IMR-90 (cell line): ENCODE results near the gene PSG4. TPM values are rescaled to one million over a fixed set of nuclear protein-coding genes. Genes with fewer than 3 reads are reported as not detected.
"Not testable (repeated sequence)": the region's sequence is repeated elsewhere in the genome, so short reads cannot be mapped to it uniquely, and the experiment has no call there.

Source experiments
- ATAC-seq: fragments of 200-7000 bp; cut with Tn5 transposase; 2 replicates; pipeline ENCODE4 v1.9.1; 2020; ENCODE audit warnings: low read depth, mild to moderate bottlenecking, moderate library complexity
- BruUV-seq: library from RNA; stranded (reverse); fragments of 400-500 nt; replicated peaks from 2 replicates; lab custom pipeline; 2021; lab: Mats Ljungman, UMichigan
- CTCF ChIA-PET: fragments of 300-600 bp; formaldehyde crosslinking; extraction: SDS; loops from one replicate; lab custom pipeline; 2021; ENCODE audit warnings: antibody characterized with exemption; lab: Yijun Ruan, JAX
- POLR2A ChIA-PET: fragments of 300-600 bp; sonication (Branson Sonifier 250); formaldehyde crosslinking; loops from one replicate; lab custom pipeline; 2022; ENCODE audit warnings: antibody characterized with exemption; ENCODE audit not compliant: unreplicated experiment; lab: Charles Lee
- DNase-seq: peaks from one replicate; pipeline ENCODE4 v3.0.0; 2013
- H2AFZ ChIP-seq: replicated peaks from 2 replicates; pipeline ENCODE3; 2013; ENCODE audit warnings: low read length, mild to moderate bottlenecking; ENCODE audit not compliant: poor library complexity
- H2AK5ac ChIP-seq: 2 replicates; pipeline ENCODE4 v1.6.1; 2013; ENCODE audit warnings: low read depth, low read length, inconsistent platforms
- H2AK9ac ChIP-seq: replicated peaks from 2 replicates; pipeline ENCODE3; 2013; ENCODE audit warnings: mild to moderate bottlenecking, low read depth, low read length, moderate library complexity; ENCODE audit not compliant: poor library complexity
- H2BK120ac ChIP-seq: 2 replicates; pipeline ENCODE4 v1.6.1; 2013; ENCODE audit warnings: low read depth, low read length, inconsistent platforms
- H2BK15ac ChIP-seq: 3 replicates; pipeline ENCODE4 v1.6.1; 2013; ENCODE audit warnings: low read depth, low read length, inconsistent platforms
- H2BK20ac ChIP-seq: 2 replicates; pipeline ENCODE4 v1.6.1; 2013; ENCODE audit warnings: low read depth, mild to moderate bottlenecking, inconsistent platforms, low read length, moderate library complexity
- H2BK5ac ChIP-seq: 2 replicates; pipeline ENCODE4 v1.6.1; 2013; ENCODE audit warnings: mild to moderate bottlenecking, low read depth, low read length, inconsistent platforms; ENCODE audit not compliant: poor library complexity, severe bottlenecking
- H3K14ac ChIP-seq: replicated peaks from 2 replicates; pipeline ENCODE4 v1.6.1; 2013; ENCODE audit warnings: low read depth, low read length, inconsistent platforms
- H3K18ac ChIP-seq: 2 replicates; pipeline ENCODE4 v1.6.1; 2013; ENCODE audit warnings: low read depth, low read length, control low read depth
- H3K23ac ChIP-seq: 2 replicates; pipeline ENCODE4 v1.6.1; 2013; ENCODE audit warnings: low read depth, low read length, inconsistent platforms
- H3K27ac ChIP-seq: 2 replicates; pipeline ENCODE4 v1.5.1; 2013; ENCODE audit warnings: mild to moderate bottlenecking, control low read depth, low read length; ENCODE audit not compliant: insufficient read depth
- H3K27me3 ChIP-seq: 2 replicates; pipeline ENCODE4 v1.6.1; 2013; ENCODE audit warnings: low read length; ENCODE audit not compliant: control insufficient read depth, insufficient read depth
- H3K36me3 ChIP-seq: 2 replicates; pipeline ENCODE4 v1.6.1; 2013; ENCODE audit warnings: low read length, mixed read lengths; ENCODE audit not compliant: control insufficient read depth, insufficient read depth
- H3K4ac ChIP-seq: 2 replicates; pipeline ENCODE4 v1.6.1; 2013; ENCODE audit warnings: low read depth, low read length, inconsistent platforms
- H3K4me1 ChIP-seq: 2 replicates; pipeline ENCODE4 v1.6.1; 2013; ENCODE audit warnings: low read length, mixed read lengths; ENCODE audit not compliant: control insufficient read depth, insufficient read depth
- H3K4me2 ChIP-seq: 2 replicates; pipeline ENCODE4 v1.6.1; 2013; ENCODE audit warnings: low read depth, mild to moderate bottlenecking, control low read depth, low read length, moderate library complexity
- H3K4me3 ChIP-seq: 2 replicates; pipeline ENCODE4 v1.5.1; 2013; ENCODE audit warnings: low read depth, mild to moderate bottlenecking, control low read depth, low read length, moderate library complexity; ENCODE audit not compliant: insufficient read depth
- H3K56ac ChIP-seq: 2 replicates; pipeline ENCODE4 v1.6.1; 2013; ENCODE audit warnings: low read length, inconsistent platforms; ENCODE audit not compliant: insufficient read depth; ENCODE audit errors: extremely low read depth
- H3K79me1 ChIP-seq, 2 experiments: 2 replicates each; pipeline ENCODE4 v1.6.1; 2013; ENCODE audit warnings: low read length in 2 of 2, inconsistent platforms in 1 of 2, low read depth in 1 of 2
- H3K9ac ChIP-seq: 2 replicates; pipeline ENCODE4 v1.6.1; 2013; ENCODE audit warnings: low read depth, low read length, control low read depth
- H3K9me1 ChIP-seq: 2 replicates; pipeline ENCODE4 v1.6.1; 2013; ENCODE audit warnings: low read length, inconsistent platforms; ENCODE audit not compliant: insufficient read depth
- H3K9me3 ChIP-seq: 2 replicates; pipeline ENCODE4 v1.6.1; 2013; ENCODE audit warnings: low read length; ENCODE audit not compliant: control insufficient read depth, insufficient read depth
- H4K20me1 ChIP-seq: 2 replicates; pipeline ENCODE4 v1.6.1; 2013; ENCODE audit warnings: low read length, inconsistent platforms; ENCODE audit not compliant: insufficient read depth
- H4K5ac ChIP-seq: 2 replicates; pipeline ENCODE4 v1.6.1; 2013; ENCODE audit warnings: mild to moderate bottlenecking, low read depth, low read length, control low read depth
- H4K8ac ChIP-seq, 2 experiments: 2 replicates each; pipeline ENCODE4 v1.6.1; 2013; ENCODE audit warnings: low read depth in 2 of 2, low read length in 2 of 2, control low read depth in 1 of 2, inconsistent platforms in 1 of 2
- H4K91ac ChIP-seq: 2 replicates; pipeline ENCODE4 v1.6.1; 2013; ENCODE audit warnings: low read depth, low read length, inconsistent platforms; ENCODE audit not compliant: insufficient read depth
- WGBS, 2 experiments: methylation state at CpG; one replicate each; pipeline versions ENCODE4 v1.1.5 to v1.1.7; 2013; ENCODE audit warnings: missing lambda C conversion rate in 2 of 2; ENCODE audit not compliant: insufficient read length in 1 of 2; ENCODE audit errors: extremely low coverage in 2 of 2; 5-methylcytosine and 5-hydroxymethylcytosine counted together
- dilution Hi-C: fragments of 300-500 bp; cut with HindIII; formaldehyde crosslinking; loops from one replicate; pipeline ENCODE4 v1.14.3; 2018; ENCODE audit warnings: low sequenced_read_pairs; ENCODE audit not compliant: unreplicated experiment
- in situ Hi-C: fragments of 300-500 bp; cut with MboI; formaldehyde crosslinking; loops from 3 replicates; pipeline ENCODE4 v1.14.3; 2019; ENCODE audit warnings: low sequenced_read_pairs, inconsistent platforms, mixed read lengths
- intact Hi-C: fragments of 100-400 bp; cut with micrococcal nuclease; formaldehyde crosslinking; loops from 2 replicates; pipeline ENCODE4 v1.10.0; 2022
- polyA plus RNA-seq, 3 experiments: library from polyadenylated mRNA; depleted of rRNA; stranded (reverse); fragments of >200 nt; gene quantifications; 2 replicates each; pipeline ENCODE4 v1.2.3, GENCODE V29; 2012; ENCODE audit warnings: low replicate concordance in 1 of 3
- total RNA-seq: library from RNA; depleted of rRNA; stranded (reverse); fragments of >200 nt; gene quantifications from 2 replicates; pipeline ENCODE4 v1.2.3, GENCODE V29; 2012

PSG4 gene
- total and polyA plus RNA-seq, 2 of the 4 experiments (the other 2 are of a cell fraction): 106 to 223 TPM

- intact Hi-C loops, POLR2A ChIA-PET, H2AK9ac ChIP-seq, H3K4me2 ChIP-seq, H3K4ac ChIP-seq, BruUV-seq, ATAC-seq, H3K14ac ChIP-seq, H3K27ac ChIP-seq, H3K23ac ChIP-seq, H2AFZ ChIP-seq, H3K4me1 ChIP-seq, H3K27me3 ChIP-seq, H2BK15ac ChIP-seq, H4K5ac ChIP-seq, H2BK120ac ChIP-seq, H2BK20ac ChIP-seq, H3K9me3 ChIP-seq, H3K4me3 ChIP-seq, H2AK5ac ChIP-seq, DNase-seq, in situ Hi-C loops, H4K8ac ChIP-seq, H2BK5ac ChIP-seq, H3K36me3 ChIP-seq, dilution Hi-C loops, H3K18ac ChIP-seq, H3K56ac ChIP-seq, H4K20me1 ChIP-seq, H3K79me1 ChIP-seq, H3K9me1 ChIP-seq, H4K91ac ChIP-seq, CTCF ChIA-PET, H3K9ac ChIP-seq: not testable (repeated sequence)
- no CpG with 5 or more reads among the region's 4 CpGs for WGBS, 2 experiments
Observed at GRCh38 chr19:43219136-43219535, 13.7 kb upstream of the PSG4 start.

DNA sequence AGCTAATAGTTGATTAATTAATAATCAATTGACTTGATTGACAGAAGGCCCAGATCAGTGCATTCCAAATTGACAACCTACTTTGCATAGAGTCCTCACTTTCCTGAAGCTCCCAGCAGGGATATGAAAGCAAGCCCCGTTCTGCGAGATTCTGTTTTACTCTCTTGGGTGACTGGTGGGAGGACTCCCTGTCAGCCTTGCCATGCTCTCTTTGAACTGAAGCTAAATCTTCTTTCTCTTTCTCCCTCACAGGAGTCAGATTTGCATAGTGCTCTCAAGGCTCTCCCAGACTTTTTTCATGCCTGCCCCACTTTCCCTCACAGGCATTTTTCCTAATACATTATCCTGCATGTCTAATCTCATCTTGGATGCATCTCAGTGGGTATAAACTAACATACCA, 10.4 kb upstream of the PSG4 start:
- H4K8ac ChIP-seq, H3K4ac ChIP-seq, H3K14ac ChIP-seq, DNase-seq, H3K18ac ChIP-seq, H4K91ac ChIP-seq, H3K56ac ChIP-seq, H2AK9ac ChIP-seq, ATAC-seq, CTCF ChIA-PET, H3K9me3 ChIP-seq, in situ Hi-C loops, H3K9ac ChIP-seq, H3K27me3 ChIP-seq, H2BK15ac ChIP-seq, H2BK5ac ChIP-seq, POLR2A ChIA-PET, H3K36me3 ChIP-seq, H3K4me3 ChIP-seq, H2AFZ ChIP-seq, H2AK5ac ChIP-seq, H3K79me1 ChIP-seq, H3K4me1 ChIP-seq, BruUV-seq, H4K20me1 ChIP-seq, H3K9me1 ChIP-seq, H4K5ac ChIP-seq, H3K4me2 ChIP-seq, H3K27ac ChIP-seq, H3K23ac ChIP-seq, H2BK20ac ChIP-seq, intact Hi-C loops, H2BK120ac ChIP-seq, dilution Hi-C loops: not testable (repeated sequence)
- WGBS, 2 experiments: no CpG with 5 or more reads among the region's 2 CpGs
